Measurements from ENCODE around the gene ERN2.

GRCh38 chr16:23724096-23724784 is 11.2 kb upstream of the ERN2 start:
- no peak for TF ChIP-seq CTCF (conservative IDR thresholded peaks at IDR 0.05 in 1 of 2, IDR thresholded peaks at IDR 0.05 in 1 of 2; ENCODE audit: low read depth in 1 of 2, low read length in 2 of 2)
- no peak for TF ChIP-seq EZH2 (IDR thresholded peaks at IDR 0.05; ENCODE audit: low read length, missing control alignments)

Data from fibroblast of lung (primary cell).